ENCODE results near the gene CACNA2D2.

Gene CACNA2D2
- 6.3 to 13.9 (median 10.3) reads per million in 4 experiments for total RNA-seq

DNA sequence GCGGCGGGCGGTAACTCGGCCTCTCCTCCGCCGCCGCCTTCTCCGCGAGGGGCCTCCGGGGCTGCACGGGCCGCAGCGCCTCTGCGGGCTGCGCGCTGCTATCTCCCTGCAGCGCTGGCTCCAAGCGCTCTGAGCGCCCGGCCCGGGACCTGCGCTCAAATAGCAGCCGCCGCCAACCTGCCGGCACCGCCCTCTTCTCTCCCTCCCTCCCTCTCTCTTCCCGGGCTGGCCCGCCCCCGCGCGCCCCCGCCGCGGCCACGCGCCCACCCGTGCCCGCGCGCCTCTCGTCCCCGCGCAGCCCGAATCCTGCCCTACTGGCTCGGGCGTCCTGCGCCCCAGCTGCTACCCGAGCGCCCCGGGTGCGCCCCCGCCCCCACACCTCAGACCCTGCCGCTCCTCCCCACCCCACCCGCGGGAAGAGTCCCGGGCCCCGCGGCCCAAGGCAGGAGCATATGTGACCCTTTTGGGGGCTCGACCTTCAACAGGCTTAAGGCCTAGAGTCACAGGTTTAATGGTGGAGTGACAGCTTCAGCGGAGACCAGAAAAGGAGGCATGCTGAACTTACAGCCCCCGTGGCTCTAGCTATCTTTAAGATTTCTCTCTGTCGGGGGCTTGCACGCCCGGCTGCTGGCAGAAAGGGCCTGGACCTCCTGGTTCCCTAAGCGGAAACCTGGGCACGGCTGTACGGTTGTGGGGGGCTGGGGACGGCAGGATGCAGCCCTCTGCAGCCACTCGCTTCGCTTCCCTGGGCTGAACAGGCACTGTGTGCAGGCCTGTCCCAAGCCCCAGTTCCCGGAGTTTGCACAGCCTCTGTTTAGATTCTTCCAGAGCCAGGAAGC is at the start of gene CACNA2D2:
Gene CACNA2D2, minus strand, starts transcription at position 131 of the 839 bp plus-strand sequence. CDS start 211 bp downstream, outside the sequence.
- peak; percentile 60 for DNase-seq

- no peak for DNase-seq
These were observed 49.2 kb upstream of the CACNA2D2 start for GRCh38 chr3:50552598-50552997.

- DNase-seq: no peak
These were observed 48.4 kb upstream of the CACNA2D2 start for GRCh38 chr3:50551681-50552435.

- no peak for DNase-seq
These were observed 47.7 kb upstream of the CACNA2D2 start for GRCh38 chr3:50551054-50551659.

DNA sequence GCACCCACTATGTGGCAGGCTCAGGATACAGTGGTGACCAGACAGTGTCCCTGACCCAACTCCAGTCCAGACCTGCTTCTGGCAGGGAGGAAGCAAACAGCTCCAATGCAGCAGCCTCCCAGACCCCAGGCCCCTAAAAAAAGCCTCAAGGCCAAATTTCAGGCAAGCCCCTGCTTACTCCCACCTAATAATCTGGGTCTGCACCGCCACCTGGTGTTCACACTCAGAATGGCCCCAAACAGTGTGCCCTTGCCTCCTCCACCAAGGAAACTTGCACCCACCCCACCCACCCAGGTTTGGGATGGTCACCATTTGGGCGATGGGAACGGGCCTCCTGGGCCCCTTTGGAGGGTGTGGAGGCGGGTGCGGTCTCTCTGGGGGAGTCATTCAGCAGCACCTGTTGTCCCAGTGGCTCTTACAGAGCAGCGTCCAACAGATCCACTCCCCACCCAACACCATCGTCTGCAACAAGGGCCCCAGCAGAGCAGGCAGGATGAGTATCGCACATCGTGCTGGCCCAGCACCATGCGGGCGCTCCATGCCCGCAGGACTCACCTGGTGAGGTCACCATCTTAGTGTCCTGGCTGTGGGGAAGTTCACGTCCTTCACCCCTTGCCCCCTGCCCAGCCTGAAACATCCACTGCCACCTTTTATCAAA is 46.8 kb upstream of the CACNA2D2 start:
- peak; percentile 57 for DNase-seq

DNA sequence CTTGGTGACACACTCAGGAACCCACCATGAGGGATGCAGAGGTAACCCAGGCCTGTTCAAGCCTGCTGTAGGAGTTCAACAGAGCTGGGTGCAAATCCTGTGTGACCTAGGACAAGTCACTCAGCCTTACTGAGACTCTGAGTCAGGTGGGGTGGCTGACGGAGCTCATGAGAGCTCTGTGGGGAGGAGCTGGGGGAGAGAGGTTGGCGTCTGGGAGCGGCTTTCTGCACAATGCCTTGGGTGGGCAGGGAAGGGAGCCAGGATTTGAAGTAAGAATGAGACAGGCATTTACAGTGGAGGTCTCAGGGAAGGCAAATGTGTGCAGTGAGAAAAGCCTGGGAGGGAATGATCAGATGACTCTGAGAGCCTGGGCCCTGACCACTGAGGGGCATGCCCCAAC is 45.8 kb upstream of the CACNA2D2 start:
- DNase-seq: no peak

DNA sequence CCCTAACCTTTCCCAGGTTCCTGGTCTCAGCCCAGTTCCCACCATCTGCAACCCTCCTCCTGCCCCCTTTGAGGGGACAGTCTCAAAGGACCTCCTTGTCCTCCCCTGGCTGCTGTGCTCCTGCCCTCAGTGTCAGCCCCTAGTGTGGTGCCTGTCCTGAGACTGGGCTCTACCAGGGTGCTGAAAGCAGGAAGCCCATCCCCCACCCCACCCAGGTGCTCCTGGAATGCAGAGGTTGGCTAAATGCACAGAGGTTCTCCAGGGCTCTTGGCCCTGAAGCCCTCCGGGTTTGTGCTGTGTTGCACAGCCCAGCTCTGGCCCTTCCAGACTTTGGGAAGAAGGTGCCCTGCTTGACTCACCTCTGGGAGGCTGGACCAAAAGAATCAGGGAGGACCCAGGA is 42.3 kb upstream of the CACNA2D2 start:
- DNase-seq: no peak

DNA sequence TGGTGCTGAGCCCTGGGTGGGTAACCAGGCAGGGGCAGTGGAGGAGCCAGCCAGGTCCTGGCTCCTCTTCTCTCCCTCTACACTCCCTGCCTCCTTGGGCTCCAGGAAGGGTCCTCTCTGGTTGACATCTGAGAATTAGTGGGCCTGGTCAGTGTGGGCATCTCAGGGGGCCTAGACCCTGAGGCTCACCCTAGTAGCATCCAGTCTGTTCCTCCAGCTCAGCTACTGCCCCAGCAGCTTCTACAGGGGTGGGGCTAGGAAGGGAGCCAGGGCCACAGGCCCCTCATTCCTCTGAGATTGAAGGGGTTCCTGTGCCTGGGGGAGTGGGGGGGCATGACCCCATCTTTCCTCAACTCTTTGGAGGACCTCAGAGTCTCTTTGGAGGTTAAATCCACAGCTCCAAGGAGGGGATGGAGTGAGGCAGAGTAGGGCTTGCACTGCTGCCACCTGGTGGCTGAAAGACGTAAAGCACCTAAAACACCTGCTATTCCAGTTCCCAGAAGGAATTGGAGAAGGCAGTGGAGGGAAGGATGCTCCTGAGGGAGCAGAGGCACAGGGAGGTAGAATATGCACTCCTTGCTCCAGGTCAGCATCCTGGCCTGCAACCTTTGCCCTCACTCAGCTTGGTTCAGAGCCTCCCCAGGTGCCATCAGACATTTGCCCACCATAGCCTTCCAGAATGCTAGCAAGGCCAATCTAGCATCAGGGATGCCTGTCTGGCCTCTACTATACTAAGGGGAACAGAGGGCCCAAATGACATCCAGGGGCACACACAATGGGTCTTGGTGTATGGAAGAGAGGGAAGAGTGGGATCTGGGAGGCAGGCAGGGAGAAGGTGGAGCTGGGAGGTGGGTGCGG is 39.0 kb upstream of the CACNA2D2 start:
- peak; percentile 51 for DNase-seq

GRCh38 chr3:50539356-50540286 is 36.2 kb upstream of the CACNA2D2 start:
- no peak for DNase-seq

DNA sequence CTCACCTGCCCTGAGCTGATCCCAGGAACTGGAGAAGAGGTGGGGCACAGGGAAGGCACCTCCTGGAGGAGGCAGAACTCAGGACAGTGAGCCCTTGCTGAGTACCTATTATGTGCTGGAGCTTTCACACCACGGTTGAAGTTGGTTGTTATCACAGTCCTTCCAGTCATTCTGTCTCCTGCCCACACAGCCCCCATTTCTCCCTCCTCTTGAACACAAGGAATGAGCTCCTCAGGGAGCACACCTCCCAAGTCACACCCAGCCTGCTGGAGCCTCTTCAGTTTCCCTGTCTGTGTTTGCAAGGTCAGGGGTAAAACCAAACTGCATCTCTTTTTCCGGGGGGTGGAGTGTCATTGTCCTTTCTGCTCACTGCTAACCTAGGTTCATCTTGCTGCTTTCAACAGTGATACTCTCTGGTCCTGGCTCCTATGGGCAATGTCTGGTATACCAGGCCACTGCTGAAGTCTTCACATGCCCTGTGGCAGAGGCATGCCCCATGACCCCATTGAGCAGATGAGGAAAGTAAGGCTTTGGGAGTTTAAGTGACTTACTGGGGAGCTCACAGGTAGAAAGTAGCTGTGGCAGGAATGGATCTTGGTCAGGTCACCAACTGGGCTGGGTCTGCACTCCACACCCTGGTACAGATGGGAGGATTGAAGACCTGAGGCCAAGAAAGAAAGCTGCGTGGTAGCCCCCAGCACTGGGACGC is 34.1 kb upstream of the CACNA2D2 start:
- no peak for DNase-seq

DNA sequence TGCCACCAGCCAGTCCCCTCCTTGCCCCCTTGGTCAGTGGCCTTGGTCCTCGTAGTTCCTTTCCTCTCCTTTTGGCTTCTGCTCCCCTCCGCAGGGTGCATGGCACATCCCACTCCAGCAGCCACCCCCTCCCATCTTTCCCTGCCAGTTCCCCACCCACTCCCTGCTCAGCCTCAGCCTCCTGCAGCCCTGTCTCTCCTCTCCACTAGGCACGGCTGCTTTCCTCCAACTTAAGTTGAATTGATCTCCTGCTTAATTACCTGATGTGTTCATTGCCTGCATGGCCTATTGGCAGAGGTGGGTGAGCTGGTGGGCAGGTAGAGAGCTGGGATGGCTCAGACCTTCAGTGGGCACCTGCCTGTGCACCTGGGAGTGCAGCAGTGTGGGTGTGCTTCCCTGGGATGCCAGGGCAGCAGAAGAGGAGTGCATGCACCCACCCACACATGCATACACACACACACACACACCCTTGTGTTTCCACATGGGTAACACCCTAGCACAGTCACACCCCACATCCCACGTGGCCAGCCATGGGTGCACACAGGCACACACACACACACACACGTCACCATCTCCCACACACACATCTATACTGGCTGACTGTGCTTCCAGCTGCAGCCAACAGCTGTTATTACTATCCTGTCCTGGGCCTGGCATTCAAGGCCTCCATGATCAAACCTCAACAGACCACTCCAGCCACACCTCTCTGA is 33.2 kb upstream of the CACNA2D2 start:
- no peak for DNase-seq

- DNase-seq: no peak
These were observed 31.4 kb upstream of the CACNA2D2 start for GRCh38 chr3:50534681-50535330.

DNA sequence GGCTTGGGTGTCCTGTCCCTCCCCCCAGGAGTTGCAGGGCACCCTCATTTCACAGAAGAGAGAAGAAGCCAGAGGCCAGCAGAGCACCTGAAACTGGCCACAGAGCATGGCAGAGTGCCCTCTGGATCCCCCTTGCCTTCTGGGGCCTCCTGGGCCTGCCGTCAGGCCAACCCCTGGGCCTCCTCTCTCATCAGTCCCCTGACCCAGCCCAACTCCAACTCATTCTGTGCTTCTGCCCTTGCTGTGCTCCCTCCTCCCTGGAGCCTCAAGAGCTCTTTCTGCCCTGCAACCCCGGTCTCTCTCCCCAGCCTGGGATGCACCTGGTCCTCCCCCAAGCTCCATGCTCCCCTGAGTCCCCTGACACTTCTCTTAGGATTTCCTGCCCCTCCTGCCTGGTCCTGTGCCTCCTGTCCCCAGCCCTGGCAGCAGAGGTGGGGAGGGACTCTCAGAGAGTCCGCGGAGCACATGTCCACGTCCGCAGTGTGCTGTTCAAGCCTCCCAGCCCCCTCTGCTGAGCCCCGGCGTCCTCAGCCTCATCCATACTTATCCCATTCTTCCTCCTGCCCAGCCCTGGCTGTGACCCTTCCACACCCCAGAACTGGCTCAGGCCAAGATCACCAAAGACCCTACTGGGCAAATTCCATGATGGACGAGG is 30.5 kb upstream of the CACNA2D2 start:
- DNase-seq: no peak

DNA sequence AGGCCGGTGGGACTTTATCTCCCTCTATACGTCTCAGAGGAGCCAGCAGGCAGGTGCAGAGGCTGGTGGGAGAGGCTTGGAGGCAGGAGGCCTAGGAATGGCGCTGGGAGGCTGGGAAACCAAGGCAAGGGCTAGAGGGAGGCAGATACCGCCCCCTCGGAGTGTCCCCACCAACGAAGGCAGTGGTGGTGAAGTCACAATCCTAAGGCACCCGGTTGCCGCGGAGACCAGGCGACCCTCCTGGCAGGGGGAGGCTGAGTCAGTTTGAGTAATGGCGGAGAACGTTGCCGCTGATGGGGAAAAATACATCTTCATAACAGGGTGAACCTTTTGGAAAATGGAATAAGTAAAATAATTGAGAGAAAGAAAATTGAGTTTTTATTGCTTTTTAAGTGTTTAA is 29.9 kb upstream of the CACNA2D2 start:
- no peak for DNase-seq

- no peak for DNase-seq
These were observed 28.8 kb upstream of the CACNA2D2 start for GRCh38 chr3:50532062-50532705.

GRCh38 chr3:50531201-50531600 is 27.8 kb upstream of the CACNA2D2 start:
- DNase-seq: no peak
